HG03520 (cell line): ENCODE results near the gene KRTAP1-5.
"Not testable (repeated sequence)": the region's sequence is repeated elsewhere in the genome, so short reads cannot be mapped to it uniquely, and the experiment has no call there.

Experiments used
- ATAC-seq: cut with Tn5 transposase; IDR thresholded peaks from one replicate; pipeline ENCODE4 v1.9.1; 2021; ENCODE audit warnings: mild to moderate bottlenecking, moderate library complexity; ENCODE audit not compliant: unreplicated experiment

KRTAP1-5 gene

GRCh38 chr17:41049110-41049509 is 22.1 kb upstream of the KRTAP1-5 start:
- no peak for ATAC-seq

GRCh38 chr17:41048441-41048840 is 21.4 kb upstream of the KRTAP1-5 start:
- ATAC-seq: no peak

DNA sequence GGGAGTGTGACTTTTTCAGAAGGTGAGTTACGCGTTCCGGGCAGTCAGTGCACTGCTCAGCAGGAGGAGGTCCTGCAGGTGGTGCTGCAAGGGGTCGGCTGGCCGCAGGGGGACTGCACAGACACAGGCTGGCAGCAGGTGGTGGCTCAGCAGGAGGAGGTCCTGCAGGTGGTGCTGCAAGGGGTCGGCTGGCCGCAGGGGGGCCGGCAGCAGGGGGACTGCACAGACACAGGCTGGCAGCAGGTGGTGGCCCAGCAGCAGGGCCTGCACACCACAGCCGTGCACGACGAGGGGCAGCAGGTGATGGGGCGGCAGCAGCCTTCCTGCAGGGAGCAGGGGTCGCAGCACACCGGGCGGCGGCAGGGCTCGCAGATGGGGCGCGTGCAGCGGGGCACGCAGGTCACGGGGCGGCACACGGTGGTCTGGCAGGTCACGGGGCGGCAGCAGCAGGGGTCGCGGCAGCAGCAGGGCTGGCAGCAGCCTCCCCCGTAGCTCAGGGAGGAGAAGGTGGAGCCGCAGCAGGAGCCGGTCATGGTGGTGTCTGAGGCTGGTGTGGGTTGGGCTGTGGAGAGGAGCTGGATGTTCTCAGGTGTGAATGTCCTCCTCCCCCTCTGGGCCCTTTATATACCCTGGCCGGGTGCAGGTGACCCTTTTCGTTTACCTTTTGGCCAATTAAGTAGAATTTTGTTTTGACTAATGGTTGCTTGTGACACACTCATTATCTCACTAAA is 19.9 kb upstream of the KRTAP1-5 start, which contains the start of gene KRTAP2-1:
Gene KRTAP2-1 (minus strand): TSS at position 582 of the 731 bp plus-strand sequence. CDS start 49 bp downstream, at position 533.
- ATAC-seq: not testable (repeated sequence)

DNA sequence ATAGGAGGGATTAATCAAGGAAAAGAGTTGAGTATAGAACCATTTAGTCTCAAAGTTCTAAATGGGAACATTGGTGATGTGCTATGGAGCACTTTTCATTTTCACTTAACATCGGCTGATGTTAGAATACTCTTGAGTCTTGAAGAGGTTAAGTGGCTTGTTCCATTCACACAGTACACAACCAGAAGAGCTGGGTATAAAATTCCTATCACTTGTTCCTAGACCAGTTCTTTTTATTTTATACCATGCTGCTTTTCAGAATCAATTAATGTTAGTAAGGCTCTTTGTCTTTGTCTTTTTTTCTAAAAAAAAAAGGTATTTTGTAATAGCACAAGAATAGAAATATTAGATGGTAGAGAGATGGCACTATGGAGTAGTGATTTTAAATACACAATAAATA is 15.9 kb upstream of the KRTAP1-5 start:
- ATAC-seq: no peak

DNA sequence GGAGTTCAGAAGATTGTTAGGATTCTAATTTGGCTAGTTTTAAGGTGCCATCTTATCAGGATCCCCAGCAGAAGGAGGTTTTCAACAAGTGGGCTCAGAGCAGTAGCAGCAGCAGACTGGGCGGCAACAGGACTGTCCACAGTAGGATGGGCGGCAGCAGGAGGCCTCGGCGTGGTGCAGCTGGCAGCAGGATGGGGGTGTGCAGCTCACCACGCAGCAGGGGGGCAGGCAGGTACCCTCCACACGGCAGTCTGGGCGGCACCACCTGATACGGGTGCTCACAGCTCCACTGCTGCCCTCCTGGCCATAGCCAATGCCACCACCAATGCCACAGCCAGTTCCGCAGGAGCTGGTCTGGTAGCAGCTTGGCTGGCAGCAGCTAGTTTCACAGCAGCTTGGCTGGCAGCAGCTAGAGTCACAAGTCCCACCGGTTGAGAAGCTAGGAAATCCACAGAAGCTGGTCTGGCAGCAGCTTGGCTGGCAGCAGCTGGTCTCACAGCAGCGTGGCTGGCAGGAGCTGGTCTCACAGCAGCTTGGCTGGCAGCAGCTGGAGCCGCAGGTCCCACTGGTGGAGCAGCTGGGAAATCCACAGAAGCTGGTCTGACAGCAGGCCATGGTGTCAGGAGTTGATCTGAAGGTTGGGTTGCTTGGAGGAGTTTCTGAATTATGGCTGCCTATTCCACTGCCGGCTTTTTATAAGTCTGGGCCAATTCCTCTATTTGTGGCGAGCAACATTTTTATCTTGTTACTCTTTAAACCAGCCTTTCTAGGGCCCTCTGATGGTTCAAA is 14.0 kb upstream of the KRTAP1-5 start, which contains the start of gene KRTAP1-1:
Gene KRTAP1-1 (minus strand): TSS at position 668 of the 789 bp plus-strand sequence. CDS start 53 bp downstream, at position 615.
- not testable (repeated sequence) for ATAC-seq

DNA sequence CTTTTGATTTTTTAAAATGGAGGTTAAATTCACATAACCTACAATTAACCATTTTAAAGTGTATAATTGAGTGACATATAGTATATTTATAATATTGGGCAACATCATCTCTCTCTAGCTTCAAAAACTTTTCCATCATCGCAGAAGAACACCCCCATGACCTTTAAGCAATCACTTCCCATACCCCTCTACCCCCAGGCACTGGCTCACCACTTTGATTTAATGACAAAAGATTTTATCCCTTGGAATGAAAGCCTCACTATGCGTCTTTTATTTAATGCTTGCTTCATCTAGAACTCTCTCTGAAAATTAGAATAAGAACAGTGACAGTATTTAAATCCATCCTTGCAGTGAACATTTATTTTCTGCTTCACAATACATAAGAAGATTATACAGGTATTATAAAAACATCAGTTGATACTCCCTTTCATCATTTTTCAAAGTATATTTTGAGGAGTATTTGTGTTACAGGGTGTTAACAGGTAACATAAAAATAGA is 10.9 kb upstream of the KRTAP1-5 start:
- ATAC-seq: no peak

- ATAC-seq: not testable (repeated sequence)
These were observed 7.4 kb upstream of the KRTAP1-5 start, which contains the start of gene KRTAP1-3 for GRCh38 chr17:41034346-41034935. Gene KRTAP1-3, minus strand, starts transcription at chr17:41034874. Its CDS starts 53 bp downstream, at chr17:41034821.

GRCh38 chr17:41029633-41030245 is 2.7 kb upstream of the KRTAP1-5 start, which contains the start of gene KRTAP1-4:
Gene KRTAP1-4, minus strand, starts transcription at chr17:41030195. Its CDS starts 117 bp downstream, at chr17:41030078.
- ATAC-seq: no peak

DNA sequence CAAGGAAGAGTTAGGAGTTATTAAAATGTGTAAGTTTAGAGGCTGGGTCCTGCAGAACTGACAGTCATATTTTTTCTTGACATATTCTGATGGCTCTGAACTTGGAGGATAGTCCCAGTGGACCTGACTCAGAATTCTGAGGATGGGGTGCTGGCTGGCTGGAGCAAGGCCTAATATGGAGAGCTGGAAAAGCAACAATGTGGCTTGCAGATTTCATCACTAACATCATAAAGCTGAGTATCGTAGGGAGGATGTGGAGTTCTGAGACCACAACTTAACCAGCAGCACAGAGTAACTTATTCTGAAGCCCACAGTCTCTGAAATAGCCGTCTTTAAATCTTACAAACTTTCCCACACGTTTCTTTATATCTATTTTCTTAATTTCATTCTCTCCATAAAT is 2.3 kb downstream of the KRTAP1-5 start:
- ATAC-seq: no peak

DNA sequence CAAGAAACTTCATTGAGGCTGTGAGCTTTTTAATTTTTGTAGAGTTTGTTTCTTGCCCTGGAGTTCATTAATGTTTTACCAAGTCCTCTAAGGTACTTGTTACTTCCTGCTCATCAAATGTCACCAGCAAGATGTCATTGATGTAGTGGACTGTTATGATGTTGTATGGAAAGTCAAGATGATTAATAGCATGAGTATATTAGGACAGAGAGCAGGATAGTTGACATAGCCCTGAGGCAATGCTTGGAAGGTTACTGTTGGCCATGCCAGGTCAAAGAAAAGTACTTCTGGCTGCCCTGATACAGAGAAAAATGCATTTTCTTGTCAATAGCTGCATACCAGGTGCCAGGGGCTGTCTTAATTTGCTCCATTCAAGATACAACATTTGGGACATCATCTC is 6.7 kb downstream of the KRTAP1-5 start:
- ATAC-seq: no peak

DNA sequence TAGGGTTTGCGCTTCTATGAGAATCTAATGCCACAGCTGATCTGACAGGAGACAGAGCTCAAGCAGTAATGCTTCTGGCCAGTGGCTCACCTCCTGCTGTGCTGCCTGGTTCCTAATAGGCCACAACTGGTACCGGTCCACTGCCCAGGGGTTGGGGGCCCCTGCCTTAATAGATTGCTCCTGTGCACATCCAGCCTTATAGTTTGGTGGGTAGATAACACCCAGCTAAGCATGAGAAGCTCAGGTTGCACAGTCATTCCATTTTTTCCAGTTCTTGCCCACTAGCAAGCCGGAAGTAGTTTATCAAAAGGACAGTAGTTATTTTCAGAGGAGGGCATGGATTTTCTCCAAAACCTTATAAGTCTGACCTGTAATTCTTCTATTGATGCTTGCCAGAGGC is 7.6 kb downstream of the KRTAP1-5 start:
- no peak for ATAC-seq

GRCh38 chr17:41018541-41018940 is 8.5 kb downstream of the KRTAP1-5 start:
- no peak for ATAC-seq

DNA sequence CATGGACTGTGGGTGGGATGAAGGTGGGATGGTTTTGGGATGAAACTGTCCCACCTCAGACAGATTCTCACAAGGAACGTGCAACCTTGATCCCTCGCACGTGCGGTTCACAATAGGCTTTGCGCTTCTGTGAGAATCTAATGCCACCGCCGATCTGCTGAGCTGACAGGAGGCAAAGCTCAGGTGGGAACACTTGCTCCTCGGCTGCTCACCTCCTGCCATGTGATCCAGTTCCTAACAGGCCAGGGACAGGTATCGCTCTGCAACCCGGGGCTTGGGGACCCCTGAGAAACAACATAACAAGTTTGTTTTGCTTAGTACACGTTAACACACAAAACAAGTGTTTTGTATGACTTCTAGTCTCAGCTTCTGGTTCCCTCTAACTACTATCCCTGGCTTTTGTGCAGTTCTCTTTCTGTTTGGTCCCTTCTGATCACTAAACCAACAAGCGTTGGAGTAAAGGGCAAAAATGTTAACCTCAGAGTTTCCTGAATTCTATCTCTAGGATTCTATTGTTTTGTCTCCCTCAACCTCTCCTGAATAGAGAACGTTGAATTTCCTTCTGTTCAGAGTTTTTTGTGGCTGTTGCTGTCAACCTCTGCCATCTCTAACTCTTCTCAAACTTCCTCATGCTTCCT is 10.3 kb downstream of the KRTAP1-5 start:
- ATAC-seq: no peak

DNA sequence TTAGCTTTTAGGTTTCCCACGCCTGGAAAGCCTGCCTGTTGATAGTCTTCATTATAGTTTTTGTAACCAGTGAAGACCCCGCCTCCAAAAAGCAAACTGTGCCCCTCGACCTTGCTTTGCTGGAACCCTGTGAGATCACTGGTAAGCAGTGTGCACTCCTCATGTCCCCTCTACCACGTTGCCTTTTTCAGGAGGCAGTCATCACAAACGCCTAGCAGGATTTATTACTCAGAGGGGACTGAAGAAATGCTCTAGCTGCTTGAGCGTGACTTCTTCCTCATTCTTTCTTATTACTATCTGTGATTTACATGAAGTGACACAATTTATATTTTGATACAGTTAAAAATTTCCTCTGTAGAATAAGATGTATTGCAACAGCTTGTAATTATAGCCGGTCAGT is 11.6 kb downstream of the KRTAP1-5 start:
- ATAC-seq: no peak

DNA sequence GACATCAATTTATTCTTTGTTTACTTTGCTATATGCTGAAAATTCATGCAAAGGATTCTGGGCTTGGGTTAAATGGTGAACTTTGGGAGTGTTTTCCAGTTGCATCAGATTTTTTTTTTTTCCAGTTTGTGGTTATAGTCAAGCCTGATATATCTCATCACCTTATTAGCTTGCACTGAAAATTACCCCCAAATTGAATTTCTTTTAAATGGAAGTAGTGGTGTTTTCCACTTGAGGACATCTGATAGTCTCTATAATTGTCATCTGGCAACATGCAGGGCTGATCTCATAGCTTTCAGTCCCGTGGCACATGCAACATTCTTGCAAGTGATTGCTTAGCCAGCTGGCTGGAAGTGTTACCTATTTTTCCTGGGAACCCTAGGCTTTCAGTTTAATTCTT is 13.4 kb downstream of the KRTAP1-5 start:
- no peak for ATAC-seq

DNA sequence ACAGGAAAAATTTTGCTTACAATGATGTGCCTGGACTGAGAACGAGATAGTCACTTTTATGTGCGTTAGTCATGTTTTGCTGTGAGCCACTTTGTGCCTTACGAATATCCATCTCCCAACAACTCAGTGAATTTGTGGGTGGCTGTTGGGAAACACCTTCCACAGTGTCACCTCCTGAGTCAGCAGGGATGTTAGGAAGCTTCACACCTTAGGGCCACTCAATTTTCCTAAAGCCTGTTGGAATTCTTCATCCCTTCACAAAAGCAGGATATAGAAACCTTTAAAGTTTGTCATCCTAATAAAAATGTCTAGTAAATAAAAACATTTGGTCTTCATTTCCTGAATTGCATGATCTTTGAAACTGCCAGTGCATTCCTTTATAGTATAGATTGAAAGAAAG is 13.8 kb downstream of the KRTAP1-5 start:
- ATAC-seq: no peak

DNA sequence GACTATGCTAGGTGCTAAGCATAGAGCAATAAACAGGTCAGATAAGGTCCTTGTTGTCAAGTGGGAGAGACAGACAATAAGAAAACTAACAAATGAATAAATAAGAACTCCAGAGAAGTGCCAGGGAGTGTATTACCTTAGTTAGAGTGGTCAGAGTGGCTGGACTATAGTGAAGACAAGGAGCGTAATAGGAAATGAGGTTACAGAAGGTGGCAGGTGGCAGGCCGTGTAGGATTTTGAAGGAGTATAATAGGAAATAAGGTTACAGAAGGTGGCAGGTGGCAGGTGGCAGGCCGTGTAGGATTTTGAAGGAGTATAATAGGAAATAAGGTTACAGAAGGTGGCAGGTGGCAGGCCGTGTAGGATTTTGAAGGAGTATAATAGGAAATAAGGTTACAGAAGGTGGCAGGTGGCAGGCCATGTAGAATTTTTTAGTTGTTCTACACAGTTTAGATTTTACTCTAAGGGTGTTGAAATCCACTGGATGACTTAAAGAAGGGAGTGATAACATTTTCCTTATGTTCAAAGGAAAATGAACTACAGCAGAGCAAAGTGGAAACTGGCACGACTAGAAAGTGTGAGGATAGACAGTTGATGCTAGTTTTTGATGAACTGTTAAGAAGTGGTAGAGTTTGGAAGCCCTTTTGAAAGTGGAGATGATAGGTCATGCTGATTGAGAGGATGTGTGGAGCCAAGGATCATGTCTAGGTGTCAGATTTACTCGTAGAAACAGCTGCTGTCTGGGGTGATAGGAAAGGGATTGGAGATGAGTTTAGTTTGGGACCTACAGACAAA is 14.5 kb downstream of the KRTAP1-5 start:
- ATAC-seq: no peak

DNA sequence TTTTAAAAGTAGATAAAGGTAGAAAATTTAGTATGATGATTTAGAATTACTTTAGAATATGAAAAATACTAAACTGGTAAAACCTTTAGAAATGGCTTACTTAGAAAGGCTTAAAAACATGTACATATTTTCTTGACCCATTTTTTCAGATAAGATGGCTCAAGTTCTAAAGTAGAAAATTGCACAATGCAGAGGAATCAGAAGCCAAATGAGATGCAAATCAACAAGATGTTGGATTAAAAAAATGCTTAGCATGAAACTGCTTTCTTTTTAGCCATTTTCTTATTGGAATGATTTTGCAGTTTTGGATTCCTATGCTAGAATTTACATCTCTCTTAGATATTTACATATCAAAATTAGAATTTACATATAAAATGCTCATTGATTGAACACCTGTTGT is 16.6 kb downstream of the KRTAP1-5 start:
- no peak for ATAC-seq

DNA sequence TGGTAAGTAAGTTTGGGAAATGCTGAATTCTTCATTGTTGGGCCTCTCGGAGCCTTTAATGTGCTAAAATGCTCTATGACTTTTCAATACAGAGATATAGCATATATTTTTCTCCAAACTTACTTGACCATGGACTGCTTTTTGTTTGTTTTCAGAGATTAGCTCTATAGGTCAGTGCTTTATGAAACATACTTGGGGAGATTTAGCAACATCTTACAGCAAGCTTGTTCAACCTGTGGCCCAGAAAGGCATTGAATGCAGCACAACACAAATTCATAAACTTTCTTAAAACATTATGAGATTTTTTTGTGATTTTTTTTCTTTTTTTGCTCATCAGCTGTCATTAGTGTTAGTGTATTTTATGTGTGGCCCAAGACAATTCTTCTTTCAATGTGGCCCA is 17.1 kb downstream of the KRTAP1-5 start:
- no peak for ATAC-seq
